ENCODE data around the gene FBXW8.

FBXW8 gene

DNA sequence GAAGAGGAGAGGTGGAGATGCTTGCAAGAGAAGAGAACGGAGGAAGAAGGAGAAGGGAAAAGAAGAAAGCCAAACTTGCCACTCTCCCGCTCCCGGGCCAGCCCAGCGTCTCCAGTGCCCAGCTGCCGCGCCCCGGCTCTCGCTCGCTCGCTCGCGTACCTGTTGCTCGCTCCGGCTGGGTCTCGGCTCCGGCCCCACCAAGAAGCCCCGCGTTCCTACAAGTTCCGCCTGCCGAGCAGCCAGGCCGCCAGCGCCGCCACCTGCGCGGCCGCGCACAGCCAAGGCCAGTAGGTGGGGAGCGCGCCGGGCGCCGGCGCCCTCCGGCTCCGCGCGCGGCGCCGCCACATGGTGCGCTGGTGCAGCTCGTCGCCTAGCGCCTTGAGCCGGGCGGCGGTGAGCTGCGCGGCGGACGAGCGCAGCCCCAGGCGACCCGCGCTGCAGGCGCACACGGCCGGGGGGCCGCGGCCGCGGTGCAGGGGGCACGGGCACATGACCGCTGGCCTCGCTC is 29.9 kb upstream of the FBXW8 start:
- TF ChIP-seq POLR2AphosphoS5 (IDR thresholded peaks at IDR 0.05; ENCODE audit: low read depth, low read length): no peak
- TF ChIP-seq REST (IDR thresholded peaks at IDR 0.05; ENCODE audit: insufficient read depth in 1 of 2, low read depth in 2 of 2, low read length in 2 of 2): no peak
- TF ChIP-seq SIN3A (IDR thresholded peaks at IDR 0.05; ENCODE audit: borderline replicate concordance, insufficient read depth, low read length): no peak
- TF ChIP-seq FOXP2 (optimal IDR thresholded peaks at IDR 0.05; ENCODE audit: borderline replicate concordance, extremely low read depth, extremely low read length, insufficient read depth): no peak
- TF ChIP-seq TAF1 (IDR thresholded peaks at IDR 0.05; ENCODE audit: borderline replicate concordance, insufficient read depth, low read length): no peak

GRCh38 chr12:116881325-116881876 is 29.3 kb upstream of the FBXW8 start, which contains the start of gene HRK:
TSS of gene HRK (minus strand) at chr12:116881441. CDS start at chr12:116881307, 134 bp downstream.
- no peak for TF ChIP-seq POLR2AphosphoS5 (IDR thresholded peaks at IDR 0.05; ENCODE audit: low read depth, low read length)
- no peak for TF ChIP-seq REST (IDR thresholded peaks at IDR 0.05; ENCODE audit: insufficient read depth in 1 of 2, low read depth in 2 of 2, low read length in 2 of 2)
- no peak for TF ChIP-seq FOXP2 (optimal IDR thresholded peaks at IDR 0.05; ENCODE audit: borderline replicate concordance, extremely low read depth, extremely low read length, insufficient read depth)
- no peak for TF ChIP-seq TAF1 (IDR thresholded peaks at IDR 0.05; ENCODE audit: borderline replicate concordance, insufficient read depth, low read length)
- TF ChIP-seq SIN3A (IDR thresholded peaks at IDR 0.05; ENCODE audit: borderline replicate concordance, insufficient read depth, low read length): no peak

DNA sequence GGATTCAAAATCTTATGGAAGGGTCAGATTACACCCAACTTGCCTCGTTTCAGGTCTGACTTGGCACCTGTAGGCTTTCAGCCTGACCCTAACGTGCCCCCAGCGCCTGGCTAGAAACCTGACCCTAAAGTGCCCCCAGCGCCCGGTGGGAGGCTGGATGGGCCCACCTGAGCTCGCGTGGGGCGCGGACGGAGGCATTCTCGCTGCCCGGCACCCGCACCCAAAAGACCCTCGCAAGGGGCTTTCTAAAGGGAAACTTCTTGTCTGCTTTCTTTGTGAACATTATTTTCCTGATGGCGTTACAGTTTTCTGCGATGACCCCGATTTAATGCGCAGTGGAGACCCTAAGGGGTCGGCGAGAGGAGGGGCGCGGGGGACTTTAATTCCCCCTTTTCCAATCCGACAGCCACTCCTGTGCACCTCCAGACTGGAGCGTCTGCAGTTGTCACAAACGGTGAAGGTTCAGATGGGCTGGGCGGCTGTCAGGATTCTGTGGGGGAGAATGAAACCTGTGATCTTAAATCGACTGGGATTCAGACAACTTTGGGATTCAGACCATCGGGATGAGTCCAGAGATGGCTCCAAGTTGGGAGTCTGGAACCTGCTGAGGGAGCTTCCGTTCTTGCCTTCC is 28.8 kb upstream of the FBXW8 start:
- TF ChIP-seq REST (IDR thresholded peaks at IDR 0.05; ENCODE audit: insufficient read depth in 1 of 2, low read depth in 2 of 2, low read length in 2 of 2) (no peak), POLR2AphosphoS5 (IDR thresholded peaks at IDR 0.05; ENCODE audit: low read depth, low read length) (no peak), TAF1 (IDR thresholded peaks at IDR 0.05; ENCODE audit: borderline replicate concordance, insufficient read depth, low read length) (no peak), FOXP2 (optimal IDR thresholded peaks at IDR 0.05; ENCODE audit: borderline replicate concordance, extremely low read depth, extremely low read length, insufficient read depth) (no peak), SIN3A (IDR thresholded peaks at IDR 0.05; ENCODE audit: borderline replicate concordance, insufficient read depth, low read length) (no peak)

DNA sequence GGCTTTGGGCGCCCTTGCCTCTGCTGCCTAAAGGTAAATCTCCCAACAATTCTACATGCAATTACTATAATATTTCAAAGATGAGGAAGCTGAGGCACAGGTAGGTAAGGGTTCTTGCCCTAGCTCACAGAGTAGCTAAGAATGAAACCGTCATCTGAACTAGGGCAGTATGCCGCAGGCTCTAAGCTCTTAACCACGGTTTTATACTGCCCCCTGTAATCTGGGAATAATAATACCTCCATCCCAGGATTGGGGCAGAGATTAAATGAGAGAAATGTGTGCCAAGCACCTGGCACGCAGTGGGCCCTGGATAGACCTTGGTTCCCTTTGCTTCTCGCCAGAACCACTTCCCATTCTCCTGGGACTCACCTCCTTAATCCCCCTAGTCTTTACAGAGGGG is 28.0 kb upstream of the FBXW8 start:
- no peak for TF ChIP-seq REST (IDR thresholded peaks at IDR 0.05; ENCODE audit: insufficient read depth in 1 of 2, low read depth in 2 of 2, low read length in 2 of 2)
- no peak for TF ChIP-seq SIN3A (IDR thresholded peaks at IDR 0.05; ENCODE audit: borderline replicate concordance, insufficient read depth, low read length)
- TF ChIP-seq POLR2AphosphoS5 (IDR thresholded peaks at IDR 0.05; ENCODE audit: low read depth, low read length): no peak
- no peak for TF ChIP-seq TAF1 (IDR thresholded peaks at IDR 0.05; ENCODE audit: borderline replicate concordance, insufficient read depth, low read length)
- TF ChIP-seq FOXP2 (optimal IDR thresholded peaks at IDR 0.05; ENCODE audit: borderline replicate concordance, extremely low read depth, extremely low read length, insufficient read depth): no peak
